SK-N-SH (cell line): Measurements from ENCODE around the gene COA4.

Experiments
- CTCF ChIP-seq: fragments of 200-600 bp; sonication (generic); IDR thresholded peaks from 2 replicates; pipeline ENCODE4 v1.6.1; 2017; ENCODE audit warnings: antibody characterized with exemption, mild to moderate bottlenecking, moderate library complexity
- TCF12 ChIP-seq: IDR thresholded peaks from 2 replicates; pipeline ENCODE4 v1.4.0; 2012

DNA sequence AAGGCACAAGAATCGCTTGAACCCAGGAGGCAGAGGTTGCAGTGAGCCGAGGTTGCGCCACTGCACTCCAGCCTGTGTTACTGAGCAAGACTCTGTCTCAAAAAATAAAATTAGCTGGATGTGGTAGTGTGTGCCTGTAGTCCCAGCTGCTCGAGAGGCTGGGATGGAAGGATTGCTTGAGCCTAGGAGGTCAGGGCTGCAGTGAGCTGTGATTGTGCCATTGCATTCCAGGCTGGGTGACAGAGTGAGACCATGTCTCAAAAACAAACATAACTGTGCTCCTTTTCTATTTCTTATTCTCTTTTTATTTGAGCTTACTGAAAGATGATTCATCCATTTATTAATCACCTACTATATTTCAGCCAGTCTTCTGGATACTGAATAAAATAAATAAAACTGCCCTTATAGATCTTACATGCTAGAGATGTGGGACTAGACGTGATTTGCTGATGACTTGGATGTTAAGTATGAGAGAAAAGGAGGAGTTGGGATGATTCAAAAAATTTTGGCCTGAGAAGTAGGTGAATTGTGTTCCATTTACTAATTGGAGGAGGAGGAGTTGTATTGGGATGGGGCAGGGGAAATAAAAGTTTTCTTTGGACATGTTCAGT, 18.2 kb upstream of the COA4 start:
- TF ChIP-seq CTCF (no peak), TCF12 (no peak)
